SU-DHL-6 (cell line): Measurements from ENCODE around the gene FBXO46.

Source experiments
- CTCF ChIP-seq: fragments of 200-600 bp; sonication (generic); IDR thresholded peaks from one replicate; pipeline ENCODE4 v1.5.1; 2017; ENCODE audit warnings: antibody characterized with exemption, mild to moderate bottlenecking, low read length, moderate library complexity; ENCODE audit not compliant: insufficient read depth, poor library complexity, severe bottlenecking
- EZH2phosphoT487 ChIP-seq: fragments of 200-600 bp; sonication (generic), shearing (Covaris generic); conservative IDR thresholded peaks from 2 replicates; pipeline ENCODE4 v1.6.1; 2018; ENCODE audit warnings: mild to moderate bottlenecking, antibody characterized with exemption, low read length, moderate library complexity, mixed read lengths

GRCh38 chr19:45742969-45743368 lies 12.3 kb upstream of the FBXO46 start:
- no peak for TF ChIP-seq CTCF
- TF ChIP-seq EZH2phosphoT487 = no peak
